Neural cell (in vitro differentiated cells): ENCODE results near the gene RYR3. TPM values are rescaled to one million over a fixed set of nuclear protein-coding genes. Genes with fewer than 3 reads are reported as not detected.

Experiments
- H2AFZ ChIP-seq: fragments of 200-600, 300-800 bp; sonication (generic), shearing (Covaris generic); 2 replicates; pipeline ENCODE4 v1.6.0; 2014; ENCODE audit warnings: low read depth, mild to moderate bottlenecking, antibody characterized with exemption, low read length, moderate library complexity
- H3F3A ChIP-seq: fragments of 200-600 bp; shearing (Covaris generic); 2 replicates; pipeline ENCODE4 v1.6.1; 2016; ENCODE audit warnings: mild to moderate bottlenecking, moderate library complexity, mixed read lengths, antibody characterized with exemption, low read length; ENCODE audit not compliant: insufficient read depth, poor library complexity, severe bottlenecking
- H3K27ac ChIP-seq: fragments of 200-600, 300-800 bp; sonication (generic), shearing (Covaris generic); 2 replicates; pipeline ENCODE4 v1.5.1; 2014; ENCODE audit warnings: mild to moderate bottlenecking, low read length, moderate library complexity
- H3K27me3 ChIP-seq: fragments of 300-800, 200-600 bp; sonication (generic), shearing (Covaris generic); 2 replicates; pipeline ENCODE4 v1.6.0; 2014; ENCODE audit warnings: mild to moderate bottlenecking, low read depth, low read length, moderate library complexity; ENCODE audit not compliant: insufficient read depth
- H3K36me3 ChIP-seq: fragments of 300-800, 200-600 bp; sonication (generic), shearing (Covaris generic); 2 replicates; pipeline ENCODE4 v1.5.1; 2014; ENCODE audit warnings: mild to moderate bottlenecking, antibody characterized with exemption, low read length, moderate library complexity; ENCODE audit not compliant: insufficient read depth
- H3K4me2 ChIP-seq: fragments of 300-800, 200-600 bp; sonication (generic), shearing (Covaris generic); 2 replicates; pipeline ENCODE4 v1.6.0; 2014; ENCODE audit warnings: mild to moderate bottlenecking, low read length
- H3K4me3 ChIP-seq: fragments of 300-800, 200-600 bp; sonication (generic), shearing (Covaris generic); 2 replicates; pipeline ENCODE4 v1.5.1; 2014; ENCODE audit warnings: mild to moderate bottlenecking, low read length, moderate library complexity
- H3K79me2 ChIP-seq: fragments of 200-600 bp; shearing (Covaris generic); replicated peaks from 2 replicates; pipeline ENCODE4 v1.6.0; 2014; ENCODE audit warnings: mild to moderate bottlenecking, low read length, moderate library complexity; ENCODE audit not compliant: insufficient read depth
- H3K9ac ChIP-seq: fragments of 300-800, 200-600 bp; sonication (generic), shearing (Covaris generic); 2 replicates; pipeline ENCODE4 v1.6.1; 2016; ENCODE audit warnings: mild to moderate bottlenecking, low read length, mixed read lengths
- H3K9me2 ChIP-seq: fragments of 200-600 bp; shearing (Covaris generic); 2 replicates; pipeline ENCODE4 v1.6.1; 2016; ENCODE audit warnings: mild to moderate bottlenecking, low read length, mixed read lengths; ENCODE audit not compliant: insufficient read depth
- H3K9me3 ChIP-seq: fragments of 200-600, 300-800 bp; sonication (generic), shearing (Covaris generic); 2 replicates; pipeline ENCODE4 v1.6.1; 2016; ENCODE audit warnings: mild to moderate bottlenecking, mixed run types, low read length, moderate library complexity, mixed read lengths
- H4K20me1 ChIP-seq: fragments of 200-600 bp; shearing (Covaris generic); 2 replicates; pipeline ENCODE4 v1.6.1; 2016; ENCODE audit warnings: mild to moderate bottlenecking, mixed run types; ENCODE audit not compliant: insufficient read depth
- CTCF ChIP-seq: fragments of 450-650 bp; IDR thresholded peaks from 2 replicates; pipeline ENCODE4 v1.5.1; 2014; ENCODE audit warnings: antibody characterized with exemption, mild to moderate bottlenecking, moderate library complexity; ENCODE audit not compliant: poor library complexity, severe bottlenecking
- EP300 ChIP-seq: fragments of 450-650 bp; conservative IDR thresholded peaks from 2 replicates; pipeline ENCODE4 v1.6.1; 2014; ENCODE audit warnings: antibody characterized with exemption, mild to moderate bottlenecking, moderate library complexity; ENCODE audit not compliant: poor library complexity, severe bottlenecking
- EZH2 ChIP-seq: fragments of 200-600, 300-800 bp; shearing (Covaris generic), sonication (generic); IDR thresholded peaks from 2 replicates; pipeline ENCODE4 v1.6.1; 2014; ENCODE audit warnings: antibody characterized with exemption, low read length, borderline replicate concordance, mild to moderate bottlenecking; ENCODE audit not compliant: insufficient read depth, poor library complexity, severe bottlenecking
- MXI1 ChIP-seq: fragments of 450-650 bp; conservative IDR thresholded peaks from 2 replicates; pipeline ENCODE4 v1.6.1; 2014; ENCODE audit warnings: antibody characterized with exemption, mild to moderate bottlenecking; ENCODE audit not compliant: poor library complexity, severe bottlenecking
- POLR2AphosphoS5 ChIP-seq: IDR thresholded peaks from 2 replicates; pipeline ENCODE4 v1.6.1; 2012
- RAD21 ChIP-seq: fragments of 450-650 bp; conservative IDR thresholded peaks from 2 replicates; pipeline ENCODE4 v1.6.1; 2014; ENCODE audit warnings: antibody characterized with exemption, mild to moderate bottlenecking, moderate library complexity
- SMC3 ChIP-seq: fragments of 450-650 bp; conservative IDR thresholded peaks from 2 replicates; pipeline ENCODE4 v1.6.1; 2014; ENCODE audit warnings: antibody characterized with exemption, mild to moderate bottlenecking, moderate library complexity; ENCODE audit not compliant: poor library complexity
- TAF1 ChIP-seq: IDR thresholded peaks from 2 replicates; pipeline ENCODE4 v1.6.1; 2012; ENCODE audit warnings: low read depth
- polyA plus RNA-seq: library from polyadenylated mRNA; depleted of rRNA; stranded (reverse); fragments of >200 nt; gene quantifications from 2 replicates; pipeline ENCODE4 v1.2.3, GENCODE V29; 2014
- TF ChIP-seq, protein P1 (sequence below): IDR thresholded peaks from 2 replicates; pipeline ENCODE4 v1.6.1; 2012; ENCODE audit warnings: borderline replicate concordance

The RYR3 gene
- polyA plus RNA-seq, 1 donor from 2014 or later, result 12.6 TPM

- Histone ChIP-seq H4K20me1 (no peaks in the 10 kb centered on the region), H3K9me3 (no peaks in the 10 kb centered on the region), H3K79me2 (no peaks in the 10 kb centered on the region), H3K27me3 (no peaks in the 10 kb centered on the region), H2AFZ (no peak overlapping the region), H3F3A (no peaks in the 10 kb centered on the region), H3K27ac (no peak overlapping the region), H3K9ac (no peak overlapping the region), H3K4me3 (no peak overlapping the region), H3K4me2 (no peak overlapping the region), H3K9me2 (no peaks in the 10 kb centered on the region), H3K36me3 (no peaks in the 10 kb centered on the region)
- TF ChIP-seq MXI1 (no peak), SMC3 (no peak), CTCF (no peak), POLR2AphosphoS5 (no peak), EZH2 (no peak), EP300 (no peak), TAF1 (no peak), RAD21 (no peak)
- TF ChIP-seq, protein P1, sequence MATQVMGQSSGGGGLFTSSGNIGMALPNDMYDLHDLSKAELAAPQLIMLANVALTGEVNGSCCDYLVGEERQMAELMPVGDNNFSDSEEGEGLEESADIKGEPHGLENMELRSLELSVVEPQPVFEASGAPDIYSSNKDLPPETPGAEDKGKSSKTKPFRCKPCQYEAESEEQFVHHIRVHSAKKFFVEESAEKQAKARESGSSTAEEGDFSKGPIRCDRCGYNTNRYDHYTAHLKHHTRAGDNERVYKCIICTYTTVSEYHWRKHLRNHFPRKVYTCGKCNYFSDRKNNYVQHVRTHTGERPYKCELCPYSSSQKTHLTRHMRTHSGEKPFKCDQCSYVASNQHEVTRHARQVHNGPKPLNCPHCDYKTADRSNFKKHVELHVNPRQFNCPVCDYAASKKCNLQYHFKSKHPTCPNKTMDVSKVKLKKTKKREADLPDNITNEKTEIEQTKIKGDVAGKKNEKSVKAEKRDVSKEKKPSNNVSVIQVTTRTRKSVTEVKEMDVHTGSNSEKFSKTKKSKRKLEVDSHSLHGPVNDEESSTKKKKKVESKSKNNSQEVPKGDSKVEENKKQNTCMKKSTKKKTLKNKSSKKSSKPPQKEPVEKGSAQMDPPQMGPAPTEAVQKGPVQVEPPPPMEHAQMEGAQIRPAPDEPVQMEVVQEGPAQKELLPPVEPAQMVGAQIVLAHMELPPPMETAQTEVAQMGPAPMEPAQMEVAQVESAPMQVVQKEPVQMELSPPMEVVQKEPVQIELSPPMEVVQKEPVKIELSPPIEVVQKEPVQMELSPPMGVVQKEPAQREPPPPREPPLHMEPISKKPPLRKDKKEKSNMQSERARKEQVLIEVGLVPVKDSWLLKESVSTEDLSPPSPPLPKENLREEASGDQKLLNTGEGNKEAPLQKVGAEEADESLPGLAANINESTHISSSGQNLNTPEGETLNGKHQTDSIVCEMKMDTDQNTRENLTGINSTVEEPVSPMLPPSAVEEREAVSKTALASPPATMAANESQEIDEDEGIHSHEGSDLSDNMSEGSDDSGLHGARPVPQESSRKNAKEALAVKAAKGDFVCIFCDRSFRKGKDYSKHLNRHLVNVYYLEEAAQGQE, result no peak
Observed at GRCh38 chr15:33279613-33280205, 31.1 kb upstream of the RYR3 start.

- H3K27me3 ChIP-seq, result no peaks in the 10 kb centered on the region
- no peaks in the 10 kb centered on the region for H3K36me3 ChIP-seq
- no peak overlapping the region for H3K9ac ChIP-seq
- no peaks in the 10 kb centered on the region for H3K9me2 ChIP-seq
- H3K4me2 ChIP-seq, result no peak overlapping the region
- no peaks in the 10 kb centered on the region for H3K79me2 ChIP-seq
- TF ChIP-seq EP300 (no peak), MXI1 (no peak), EZH2 (no peak), RAD21 (no peak), TAF1 (no peak), CTCF (no peak), SMC3 (no peak), POLR2AphosphoS5 (no peak)
- TF ChIP-seq, protein P1, result no peak
- H3K27ac ChIP-seq, result no peak overlapping the region
- H2AFZ ChIP-seq, result no peak overlapping the region
- no peaks in the 10 kb centered on the region for H4K20me1 ChIP-seq
- no peak overlapping the region for H3K4me3 ChIP-seq
- no peaks in the 10 kb centered on the region for H3K9me3 ChIP-seq
- H3F3A ChIP-seq, result no peaks in the 10 kb centered on the region
Observed at GRCh38 chr15:33282226-33283020, 28.3 kb upstream of the RYR3 start.
